Astrocyte (in vitro differentiated cells and primary cell): ENCODE data around the gene RALY. TPM values are rescaled to one million over a fixed set of nuclear protein-coding genes. Genes with fewer than 3 reads are reported as not detected.

Experiments used
- DNase-seq: peaks from one replicate; pipeline ENCODE4 v3.0.0-alpha.2; 2010; ENCODE audit warnings: low read depth
- FAIRE-seq: peaks from 2 replicates; lab custom pipeline; 2011; peaks lifted over from hg19 to GRCh38; lab: Jason Lieb, UNC
- H2AFZ ChIP-seq: 2 replicates; pipeline ENCODE4 v1.6.0; 2012; ENCODE audit warnings: low read depth, low read length, inconsistent platforms
- H3K27ac ChIP-seq: 2 replicates; pipeline ENCODE4 v1.5.1; 2011; ENCODE audit warnings: low read depth, low read length, inconsistent platforms
- H3K27me3 ChIP-seq: 2 replicates; pipeline ENCODE4 v1.6.0; 2011; ENCODE audit warnings: low read length, inconsistent platforms; ENCODE audit not compliant: insufficient read depth
- H3K36me3 ChIP-seq: 2 replicates; pipeline ENCODE4 v1.5.1; 2011; ENCODE audit warnings: low read length, inconsistent platforms; ENCODE audit not compliant: insufficient read depth
- H3K4me1 ChIP-seq: 2 replicates; pipeline ENCODE4 v1.5.1; 2011; ENCODE audit warnings: low read length, inconsistent platforms; ENCODE audit not compliant: insufficient read depth
- H3K4me2 ChIP-seq: 2 replicates; pipeline ENCODE4 v1.6.0; 2012; ENCODE audit warnings: low read length, inconsistent platforms
- H3K4me3 ChIP-seq: 2 replicates; pipeline ENCODE4 v1.5.1; 2011; ENCODE audit warnings: low read depth, mild to moderate bottlenecking, low read length, inconsistent platforms; ENCODE audit not compliant: insufficient read depth
- H3K79me2 ChIP-seq: 2 replicates; pipeline ENCODE4 v1.6.0; 2012; ENCODE audit warnings: mild to moderate bottlenecking, low read length, inconsistent platforms; ENCODE audit not compliant: insufficient read depth
- H3K9ac ChIP-seq: 2 replicates; pipeline ENCODE4 v1.6.0; 2012; ENCODE audit warnings: mild to moderate bottlenecking, low read length, inconsistent platforms
- H3K9me3 ChIP-seq: 2 replicates; pipeline ENCODE4 v1.5.1; 2012; ENCODE audit warnings: low read depth, mild to moderate bottlenecking, low read length, inconsistent platforms; ENCODE audit not compliant: insufficient read depth
- H4K20me1 ChIP-seq: 2 replicates; pipeline ENCODE4 v1.6.0; 2012; ENCODE audit warnings: low read length, inconsistent platforms; ENCODE audit not compliant: insufficient read depth
- H3K27ac Mint-ChIP-seq: one replicate; pipeline ENCODE4 v1.8.0; 2021; ENCODE audit warnings: mild to moderate bottlenecking, mixed read lengths; ENCODE audit not compliant: unreplicated experiment
- H3K27me3 Mint-ChIP-seq: one replicate; pipeline ENCODE4 v1.8.0; 2021; ENCODE audit warnings: low read depth, mixed read lengths; ENCODE audit not compliant: unreplicated experiment
- H3K36me3 Mint-ChIP-seq: one replicate; pipeline ENCODE4 v1.8.0; 2021; ENCODE audit warnings: low read depth, mixed read lengths; ENCODE audit not compliant: unreplicated experiment
- H3K4me1 Mint-ChIP-seq: one replicate; pipeline ENCODE4 v1.8.0; 2021; ENCODE audit warnings: low read depth, mixed read lengths; ENCODE audit not compliant: unreplicated experiment
- H3K4me3 Mint-ChIP-seq: one replicate; pipeline ENCODE4 v1.8.0; 2021; ENCODE audit warnings: mild to moderate bottlenecking, moderate library complexity, mixed read lengths; ENCODE audit not compliant: unreplicated experiment
- H3K9me3 Mint-ChIP-seq: one replicate; pipeline ENCODE4 v1.8.0; 2021; ENCODE audit warnings: mild to moderate bottlenecking, mixed read lengths; ENCODE audit not compliant: unreplicated experiment
- EZH2 ChIP-seq: IDR thresholded peaks from 2 replicates; pipeline ENCODE4 v1.6.1; 2012; ENCODE audit warnings: mild to moderate bottlenecking, low read length, inconsistent platforms; ENCODE audit not compliant: insufficient read depth
- total RNA-seq: library from RNA; stranded (reverse); gene quantifications from 2 replicates; pipeline ENCODE4 v1.2.1, GENCODE V29; 2021
- TF ChIP-seq, protein P1 (sequence below): IDR thresholded peaks from 2 replicates; pipeline ENCODE4 v1.5.1; 2011; ENCODE audit warnings: low read depth, mild to moderate bottlenecking, inconsistent platforms, low read length, moderate library complexity; ENCODE audit not compliant: insufficient read depth

The RALY gene
- total RNA-seq, 1 donor from 2014 or later: 105 TPM

GRCh38 chr20:34074101-34074760 is 80.5 kb downstream of the RALY start:
- peaks cover 27% of the 10 kb centered on the region for H3K36me3 Mint-ChIP-seq
- peaks cover 9% of the 10 kb centered on the region for H3K36me3 ChIP-seq
- H3K27ac Mint-ChIP-seq: no peak overlapping the region
- FAIRE-seq: no peak
- no peaks in the 10 kb centered on the region for H3K9me3 ChIP-seq
- no peaks in the 10 kb centered on the region for H3K27me3 Mint-ChIP-seq
- no peaks in the 10 kb centered on the region for H3K4me1 ChIP-seq
- no peak overlapping the region for H3K4me2 ChIP-seq
- H3K4me3 ChIP-seq: no peak overlapping the region
- peaks cover 43% of the 10 kb centered on the region for H3K79me2 ChIP-seq
- no peak overlapping the region for H2AFZ ChIP-seq
- no peaks in the 10 kb centered on the region for H3K9me3 Mint-ChIP-seq
- peaks cover 5% of the 10 kb centered on the region for H3K4me1 Mint-ChIP-seq
- no peak overlapping the region for H3K9ac ChIP-seq
- DNase-seq: no peak
- H3K27ac ChIP-seq: no peak overlapping the region
- H3K27me3 ChIP-seq: no peaks in the 10 kb centered on the region
- no peak overlapping the region for H3K4me3 Mint-ChIP-seq
- TF ChIP-seq EZH2: no peak
- TF ChIP-seq, protein P1, sequence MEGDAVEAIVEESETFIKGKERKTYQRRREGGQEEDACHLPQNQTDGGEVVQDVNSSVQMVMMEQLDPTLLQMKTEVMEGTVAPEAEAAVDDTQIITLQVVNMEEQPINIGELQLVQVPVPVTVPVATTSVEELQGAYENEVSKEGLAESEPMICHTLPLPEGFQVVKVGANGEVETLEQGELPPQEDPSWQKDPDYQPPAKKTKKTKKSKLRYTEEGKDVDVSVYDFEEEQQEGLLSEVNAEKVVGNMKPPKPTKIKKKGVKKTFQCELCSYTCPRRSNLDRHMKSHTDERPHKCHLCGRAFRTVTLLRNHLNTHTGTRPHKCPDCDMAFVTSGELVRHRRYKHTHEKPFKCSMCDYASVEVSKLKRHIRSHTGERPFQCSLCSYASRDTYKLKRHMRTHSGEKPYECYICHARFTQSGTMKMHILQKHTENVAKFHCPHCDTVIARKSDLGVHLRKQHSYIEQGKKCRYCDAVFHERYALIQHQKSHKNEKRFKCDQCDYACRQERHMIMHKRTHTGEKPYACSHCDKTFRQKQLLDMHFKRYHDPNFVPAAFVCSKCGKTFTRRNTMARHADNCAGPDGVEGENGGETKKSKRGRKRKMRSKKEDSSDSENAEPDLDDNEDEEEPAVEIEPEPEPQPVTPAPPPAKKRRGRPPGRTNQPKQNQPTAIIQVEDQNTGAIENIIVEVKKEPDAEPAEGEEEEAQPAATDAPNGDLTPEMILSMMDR: no peak
- peaks cover 82% of the 10 kb centered on the region for H4K20me1 ChIP-seq

DNA sequence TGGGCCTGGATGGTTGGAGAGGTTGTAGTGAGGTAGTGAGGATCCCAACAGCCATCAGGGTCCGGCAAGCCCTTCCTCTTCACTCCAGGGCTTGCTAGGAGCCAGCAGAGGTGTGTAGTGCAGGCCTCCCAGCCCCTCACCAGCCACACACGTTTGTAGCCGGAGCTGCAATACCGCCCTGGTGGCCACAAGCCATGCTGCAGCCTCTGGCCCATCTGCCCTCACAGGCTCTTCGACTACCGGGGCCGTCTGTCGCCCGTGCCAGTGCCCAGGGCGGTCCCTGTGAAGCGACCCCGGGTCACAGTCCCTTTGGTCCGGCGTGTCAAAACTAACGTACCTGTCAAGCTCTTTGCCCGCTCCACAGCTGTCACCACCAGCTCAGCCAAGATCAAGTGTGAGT is 81.9 kb downstream of the RALY start:
- H3K4me1 ChIP-seq: no peaks in the 10 kb centered on the region
- Mint-ChIP-seq H3K4me3 (no peak overlapping the region), H3K27me3 (no peaks in the 10 kb centered on the region), H3K27ac (no peak overlapping the region), H3K36me3 (peaks cover 31% of the 10 kb centered on the region), H3K9me3 (no peaks in the 10 kb centered on the region), H3K4me1 (peaks cover 2% of the 10 kb centered on the region)
- no peaks in the 10 kb centered on the region for H3K9me3 ChIP-seq
- peaks cover 40% of the 10 kb centered on the region for H3K79me2 ChIP-seq
- H2AFZ ChIP-seq: no peak overlapping the region
- no peak overlapping the region for H3K9ac ChIP-seq
- H3K27me3 ChIP-seq: no peaks in the 10 kb centered on the region
- H3K36me3 ChIP-seq: peaks cover 13% of the 10 kb centered on the region
- H3K4me3 ChIP-seq: no peak overlapping the region
- TF ChIP-seq, protein P1: no peak
- no peak for TF ChIP-seq EZH2
- H3K4me2 ChIP-seq: no peak overlapping the region
- H4K20me1 ChIP-seq: peaks cover 82% of the 10 kb centered on the region
- FAIRE-seq (no peak), DNase-seq (no peak)
- H3K27ac ChIP-seq: no peak overlapping the region

GRCh38 chr20:34076952-34077351 is 83.2 kb downstream of the RALY start:
- no peak for FAIRE-seq
- peaks cover 2% of the 10 kb centered on the region for H3K4me1 Mint-ChIP-seq
- no peak overlapping the region for H3K4me3 Mint-ChIP-seq
- Histone ChIP-seq H3K36me3 (peaks cover 13% of the 10 kb centered on the region), H4K20me1 (peaks cover 84% of the 10 kb centered on the region), H3K9ac (no peak overlapping the region), H3K27me3 (no peaks in the 10 kb centered on the region), H3K9me3 (no peaks in the 10 kb centered on the region), H3K79me2 (peaks cover 31% of the 10 kb centered on the region), H3K4me3 (no peak overlapping the region), H3K4me1 (no peaks in the 10 kb centered on the region), H3K4me2 (no peak overlapping the region), H3K27ac (no peak overlapping the region), H2AFZ (no peak overlapping the region)
- DNase-seq: no peak
- no peak overlapping the region for H3K27ac Mint-ChIP-seq
- H3K36me3 Mint-ChIP-seq: peaks cover 32% of the 10 kb centered on the region
- no peak for TF ChIP-seq EZH2
- H3K27me3 Mint-ChIP-seq: no peaks in the 10 kb centered on the region
- no peaks in the 10 kb centered on the region for H3K9me3 Mint-ChIP-seq
